ENCODE data around the gene PAPPA2.
"Not testable (repeated sequence)": the region's sequence is repeated elsewhere in the genome, so short reads cannot be mapped to it uniquely, and the experiment has no call there.

Gene PAPPA2

GRCh38 chr1:176462674-176463378 is at the start of gene PAPPA2:
Gene PAPPA2, plus strand, starts transcription at chr1:176463175. Its CDS starts 93,148 bp downstream, at chr1:176556323.
- no peak for DNase-seq (ENCODE audit: low read depth in 2 of 2, low spot score in 1 of 2)

- no peak for DNase-seq (ENCODE audit: low read depth in 2 of 2, low spot score in 1 of 2)
Measured at GRCh38 chr1:176416777-176417176, 46.2 kb upstream of the PAPPA2 start.

- not testable (repeated sequence) for DNase-seq (ENCODE audit: low read depth in 2 of 2, low spot score in 1 of 2)
Measured at GRCh38 chr1:176419608-176420007, 43.4 kb upstream of the PAPPA2 start.

- DNase-seq (ENCODE audit: low read depth in 2 of 2, low spot score in 1 of 2), result no peak
Measured at GRCh38 chr1:176434234-176434633, 28.7 kb upstream of the PAPPA2 start.

GRCh38 chr1:176436251-176436650 is 26.7 kb upstream of the PAPPA2 start:
- DNase-seq (ENCODE audit: low read depth in 2 of 2, low spot score in 1 of 2), result no peak

GRCh38 chr1:176440176-176440575 is 22.8 kb upstream of the PAPPA2 start:
- DNase-seq (ENCODE audit: low read depth in 2 of 2, low spot score in 1 of 2), result no peak

- no peak for DNase-seq (ENCODE audit: low read depth in 2 of 2, low spot score in 1 of 2)
Measured at GRCh38 chr1:176444286-176444685, 18.7 kb upstream of the PAPPA2 start.

- DNase-seq (ENCODE audit: low read depth in 2 of 2, low spot score in 1 of 2), result no peak
Measured at GRCh38 chr1:176445402-176445801, 17.6 kb upstream of the PAPPA2 start.

GRCh38 chr1:176448340-176448739 is 14.6 kb upstream of the PAPPA2 start:
- DNase-seq (ENCODE audit: low read depth in 2 of 2, low spot score in 1 of 2), result no peak

- no peak for DNase-seq (ENCODE audit: low read depth in 2 of 2, low spot score in 1 of 2)
Measured at GRCh38 chr1:176450526-176450925, 12.4 kb upstream of the PAPPA2 start.

GRCh38 chr1:176451741-176452140 is 11.2 kb upstream of the PAPPA2 start:
- DNase-seq (ENCODE audit: low read depth in 2 of 2, low spot score in 1 of 2), result not testable (repeated sequence)

- DNase-seq (ENCODE audit: low read depth in 2 of 2, low spot score in 1 of 2), result no peak
Measured at GRCh38 chr1:176456795-176457194, 6.2 kb upstream of the PAPPA2 start.

- DNase-seq (ENCODE audit: low read depth in 2 of 2, low spot score in 1 of 2), result no peak
Measured at GRCh38 chr1:176460544-176461336, 2.2 kb upstream of the PAPPA2 start.

GRCh38 chr1:176461576-176461975 is 1.4 kb upstream of the PAPPA2 start:
- no peak for DNase-seq (ENCODE audit: low read depth in 2 of 2, low spot score in 1 of 2)

GRCh38 chr1:176466514-176466913 is 3.5 kb downstream of the PAPPA2 start:
- no peak for DNase-seq (ENCODE audit: low read depth in 2 of 2, low spot score in 1 of 2)

GRCh38 chr1:176469450-176470010 is 6.6 kb downstream of the PAPPA2 start:
- DNase-seq (ENCODE audit: low read depth in 2 of 2, low spot score in 1 of 2), result no peak

- DNase-seq (ENCODE audit: low read depth in 2 of 2, low spot score in 1 of 2), result no peak
Measured at GRCh38 chr1:176471338-176472121, 8.6 kb downstream of the PAPPA2 start.

- no peak for DNase-seq (ENCODE audit: low read depth in 2 of 2, low spot score in 1 of 2)
Measured at GRCh38 chr1:176479971-176480370, 17.0 kb downstream of the PAPPA2 start.

GRCh38 chr1:176480750-176481149 is 17.8 kb downstream of the PAPPA2 start:
- DNase-seq (ENCODE audit: low read depth in 2 of 2, low spot score in 1 of 2), result no peak

GRCh38 chr1:176485083-176485482 is 22.1 kb downstream of the PAPPA2 start:
- no peak for DNase-seq (ENCODE audit: low read depth in 2 of 2, low spot score in 1 of 2)

GRCh38 chr1:176494436-176494835 is 31.5 kb downstream of the PAPPA2 start:
- no peak for DNase-seq (ENCODE audit: low read depth in 2 of 2, low spot score in 1 of 2)

Data from stimulated activated CD8-positive, alpha-beta memory T cell treated with anti-CD3 and anti-CD28 coated beads, Interleukin-4, amount 100 ng/mL, for 4 hours (primary cell).